CD4-positive, alpha-beta T cell (primary cell): ENCODE measurements around the gene CAMSAP1. TPM values are rescaled to one million over a fixed set of nuclear protein-coding genes. Genes with fewer than 3 reads are reported as not detected.

Experiments used
- ATAC-seq: fragments of 200-7000 bp; cut with Tn5 transposase; one replicate; pipeline ENCODE4 v1.10.0; 2022; ENCODE audit warnings: mild to moderate bottlenecking; ENCODE audit not compliant: poor library complexity
- CTCF ChIA-PET: fragments of 350-600 bp; sonication (Branson Sonifier 250); formaldehyde crosslinking; loops from one replicate; lab custom pipeline; 2021; ENCODE audit warnings: antibody characterized with exemption, inconsistent platforms; lab: Charles Lee
- POLR2A ChIA-PET: fragments of 350-600 bp; sonication (Branson Sonifier 250); formaldehyde crosslinking; loops from one replicate; lab custom pipeline; 2021; ENCODE audit warnings: antibody characterized with exemption, inconsistent platforms; lab: Charles Lee
- DNase-seq, 14 experiments: peaks; one replicate each; pipeline ENCODE4 v3.0.0-alpha.2; 2013 to 2020; ENCODE audit warnings: mixed read lengths in 2 of 14
- H3K27ac ChIP-seq, 2 donors: one replicate each; pipeline versions ENCODE4 v1.5.1 to v1.7.0; 2013; ENCODE audit warnings: low read length in 2 of 2, low read depth in 1 of 2, mild to moderate bottlenecking in 1 of 2
- H3K27me3 ChIP-seq, 2 experiments: 1 replicate in 1 of 2; 2 replicates in 1 of 2; pipeline versions ENCODE4 v1.6.1 to v1.7.0; 2013; ENCODE audit warnings: low read length in 2 of 2, control low read depth in 1 of 2, mild to moderate bottlenecking in 1 of 2, moderate library complexity in 1 of 2; ENCODE audit not compliant: insufficient read depth in 2 of 2, control insufficient read depth in 1 of 2
- H3K36me3 ChIP-seq: one replicate; pipeline ENCODE4 v1.6.1; 2013; ENCODE audit warnings: low read length, control low read depth; ENCODE audit not compliant: insufficient read depth
- H3K4me1 ChIP-seq: one replicate; pipeline ENCODE4 v1.6.1; 2013; ENCODE audit warnings: low read length, control low read depth; ENCODE audit not compliant: insufficient read depth
- H3K4me3 ChIP-seq: one replicate; pipeline ENCODE4 v1.5.1; 2013; ENCODE audit warnings: mild to moderate bottlenecking, low read length, moderate library complexity
- H3K9me3 ChIP-seq, 2 experiments: 1 replicate in 1 of 2; 2 replicates in 1 of 2; pipeline versions ENCODE4 v1.6.1 to v1.7.0; 2013; ENCODE audit warnings: low read length in 2 of 2, mild to moderate bottlenecking in 2 of 2, control low read depth in 1 of 2, moderate library complexity in 1 of 2; ENCODE audit not compliant: control insufficient read depth in 1 of 2, insufficient read depth in 1 of 2
- H3K27ac Mint-ChIP-seq: one replicate; pipeline ENCODE4 v1.8.0; 2020; ENCODE audit warnings: mixed read lengths
- H3K27me3 Mint-ChIP-seq: one replicate; pipeline ENCODE4 v1.8.0; 2021; ENCODE audit warnings: mixed read lengths
- H3K36me3 Mint-ChIP-seq: one replicate; pipeline ENCODE4 v1.8.0; 2021; ENCODE audit warnings: low read depth, mixed read lengths
- H3K4me1 Mint-ChIP-seq: one replicate; pipeline ENCODE4 v1.8.0; 2021; ENCODE audit warnings: low read depth, mixed read lengths
- H3K4me3 Mint-ChIP-seq: one replicate; pipeline ENCODE4 v1.8.0; 2020; ENCODE audit warnings: mild to moderate bottlenecking, mixed read lengths
- H3K9me3 Mint-ChIP-seq: one replicate; pipeline ENCODE4 v1.8.0; 2020; ENCODE audit warnings: mixed read lengths
- CTCF ChIP-seq: fragments of 200-600 bp; IDR thresholded peaks from one replicate; pipeline ENCODE4 v1.8.0; 2022; ENCODE audit warnings: antibody characterized with exemption, mild to moderate bottlenecking
- intact Hi-C, 2 experiments: fragments of 100-400 bp; cut with DNase I in 1 of 2; cut with micrococcal nuclease in 1 of 2; formaldehyde crosslinking; loops; one replicate each; pipeline versions ENCODE4 v1.15.1 to v1.9.0; 2023 to 2025; cut with DNase I, micrococcal nuclease
- total RNA-seq, 174 experiments: library from RNA in 2 of 174; stranded (reverse) in 2 of 174; gene quantifications; one replicate each; pipeline ENCODE4 v1.2.3 and lab custom pipeline; 2021 to 2026

CAMSAP1 gene
- total RNA-seq, 2 experiments from 2014 or later: 16.8 to 18.2 TPM

- intact Hi-C loops: no loop called here
- H3K36me3 ChIP-seq: no peaks in the 10 kb centered on the region
Observed at GRCh38 chr9:135789838-135790291, 117.5 kb downstream of the CAMSAP1 start.

GRCh38 chr9:135788576-135789300 lies 118.6 kb downstream of the CAMSAP1 start:
- Mint-ChIP-seq H3K27me3 (no peaks in the 10 kb centered on the region), H3K9me3 (no peaks in the 10 kb centered on the region), H3K27ac (no peak overlapping the region), H3K4me1 (no peaks in the 10 kb centered on the region), H3K4me3 (no peak overlapping the region), H3K36me3 (no peaks in the 10 kb centered on the region)
- no peaks in the 10 kb centered on the region for H3K27me3 ChIP-seq
- no peaks in the 10 kb centered on the region for H3K4me1 ChIP-seq
- ChIA-PET CTCF (no interaction called here), POLR2A (no interaction called here)
- H3K4me3 ChIP-seq: no peak overlapping the region
- ATAC-seq: no peak
- H3K27ac ChIP-seq: no peak overlapping the region
- no peak for TF ChIP-seq CTCF
- DNase-seq: no peak
- intact Hi-C loops: no loop called here
- H3K36me3 ChIP-seq: no peaks in the 10 kb centered on the region
- H3K9me3 ChIP-seq: no peaks in the 10 kb centered on the region

More at GRCh38 chr9:135789838-135790291, 117.5 kb downstream of the CAMSAP1 start:
- H3K4me3 ChIP-seq: no peak overlapping the region
- H3K27me3 ChIP-seq: no peaks in the 10 kb centered on the region
- ATAC-seq (no peak), DNase-seq (no peak)
- Mint-ChIP-seq H3K27ac (no peak overlapping the region), H3K36me3 (no peaks in the 10 kb centered on the region), H3K4me1 (no peaks in the 10 kb centered on the region), H3K27me3 (no peaks in the 10 kb centered on the region), H3K4me3 (no peak overlapping the region), H3K9me3 (no peaks in the 10 kb centered on the region)
- ChIA-PET POLR2A (no interaction called here), CTCF (no interaction called here)
- H3K27ac ChIP-seq: no peak overlapping the region
- no peaks in the 10 kb centered on the region for H3K4me1 ChIP-seq
- no peak for TF ChIP-seq CTCF
- H3K9me3 ChIP-seq: no peaks in the 10 kb centered on the region

- Histone ChIP-seq H3K4me1 (no peaks in the 10 kb centered on the region), H3K36me3 (no peaks in the 10 kb centered on the region), H3K4me3 (no peak overlapping the region), H3K9me3 (no peaks in the 10 kb centered on the region), H3K27me3 (no peaks in the 10 kb centered on the region), H3K27ac (no peak overlapping the region)
- intact Hi-C loops: no loop called here
- Mint-ChIP-seq H3K9me3 (no peaks in the 10 kb centered on the region), H3K4me3 (no peak overlapping the region), H3K27ac (no peak overlapping the region), H3K36me3 (no peaks in the 10 kb centered on the region), H3K4me1 (no peaks in the 10 kb centered on the region), H3K27me3 (no peaks in the 10 kb centered on the region)
- ChIA-PET CTCF (no interaction called here), POLR2A (interaction anchor here (0.8 kb wide), 1 partner anchor 10 kb away, joined by 3 read pairs; no protein-coding TSS in a partner anchor)
- no peak for TF ChIP-seq CTCF
- no peak for DNase-seq
- ATAC-seq: no peak
Observed at GRCh38 chr9:135787776-135788575, 119.4 kb downstream of the CAMSAP1 start.
